ENCODE data around the gene F7.

DNA sequence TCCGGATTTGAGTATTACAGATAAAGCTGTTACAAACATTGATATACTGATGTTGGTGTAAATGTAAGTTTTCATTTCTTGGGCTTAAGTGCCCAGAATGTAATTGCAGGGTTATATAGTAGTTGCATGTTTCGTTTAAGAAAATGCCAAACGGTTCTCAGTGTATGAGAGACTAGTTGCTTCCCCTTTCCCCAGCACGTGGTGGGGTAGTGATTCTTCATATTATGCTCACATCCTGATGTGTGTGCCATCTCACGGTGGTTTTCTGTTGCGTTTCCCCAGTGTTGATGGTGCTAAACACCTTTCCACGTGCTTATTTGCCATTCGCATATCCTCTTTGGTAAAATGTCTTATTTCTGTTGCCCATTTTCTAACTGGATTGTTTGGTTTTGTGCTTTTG, 34.7 kb upstream of the F7 start:
- TF ChIP-seq POLR2AphosphoS5 (IDR thresholded peaks at IDR 0.05; ENCODE audit: borderline replicate concordance, low read depth, low read length) (no peak), EZH2 (IDR thresholded peaks at IDR 0.05) (no peak)
